Activated naive CD4-positive, alpha-beta T cell treated with anti-CD3 and anti-CD28 coated beads, Interleukin-2, amount 50 U/mL, for 24 hours (primary cell): Measurements from ENCODE around the gene WDR27.
"Not testable (repeated sequence)": the region's sequence is repeated elsewhere in the genome, so short reads cannot be mapped to it uniquely, and the experiment has no call there.

Experiments used
- H3K27ac Mint-ChIP-seq: one replicate; pipeline ENCODE4 v1.8.0; 2021; ENCODE audit warnings: mild to moderate bottlenecking, mixed read lengths
- H3K27me3 Mint-ChIP-seq: one replicate; pipeline ENCODE4 v1.8.0; 2021; ENCODE audit warnings: mixed read lengths
- H3K36me3 Mint-ChIP-seq: one replicate; pipeline ENCODE4 v1.8.0; 2021; ENCODE audit warnings: mixed read lengths
- H3K4me1 Mint-ChIP-seq: one replicate; pipeline ENCODE4 v1.8.0; 2021; ENCODE audit warnings: mixed read lengths
- H3K4me3 Mint-ChIP-seq: one replicate; pipeline ENCODE4 v1.8.0; 2021; ENCODE audit warnings: mild to moderate bottlenecking, mixed read lengths
- H3K9me3 Mint-ChIP-seq: one replicate; pipeline ENCODE4 v1.8.0; 2021; ENCODE audit warnings: mixed read lengths

Gene WDR27

DNA sequence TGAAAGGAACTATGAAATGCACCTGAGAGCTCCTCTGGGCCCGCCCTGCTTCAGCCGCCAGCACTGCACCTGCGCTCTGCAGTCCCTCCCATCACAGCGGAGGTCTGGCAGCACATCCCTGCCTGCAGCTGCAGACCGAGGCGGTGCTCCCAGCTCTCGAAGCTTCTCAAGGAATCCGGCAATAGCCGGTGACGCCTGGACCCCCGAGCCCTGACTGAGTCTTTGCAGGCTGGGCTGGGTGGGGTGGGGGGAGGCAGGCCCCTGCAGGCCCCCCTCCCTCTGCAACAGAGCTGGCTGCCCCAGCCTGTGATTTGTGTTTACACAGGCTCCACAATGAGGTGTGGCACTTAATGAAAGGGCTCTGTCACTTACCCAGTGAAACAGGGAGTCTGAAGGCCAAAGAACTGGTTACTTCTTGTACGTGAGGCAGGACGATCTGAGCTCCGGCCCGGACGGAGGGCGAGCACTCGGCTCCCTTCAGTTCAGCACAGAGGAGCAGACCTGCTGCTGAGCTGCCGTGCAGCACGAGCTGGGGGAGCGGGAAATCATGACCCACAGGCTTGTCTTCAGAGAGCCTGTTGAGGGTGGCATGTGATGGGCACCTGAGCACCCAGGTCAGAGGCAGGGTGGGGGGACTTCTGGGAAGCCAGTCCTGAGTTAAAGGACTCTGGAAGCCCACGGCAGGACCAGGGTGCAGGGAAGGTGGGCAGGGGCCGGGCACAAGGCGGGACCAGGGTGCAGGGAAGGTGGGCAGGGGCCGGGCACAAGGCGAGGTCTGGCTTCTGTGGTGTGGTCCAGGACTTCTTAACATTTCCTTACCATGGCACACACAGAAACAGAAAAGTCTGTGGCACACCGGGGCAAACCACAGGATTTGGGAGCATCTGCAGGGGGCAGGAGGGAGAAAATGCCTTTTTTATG lies 255.9 kb downstream of the WDR27 start:
- Mint-ChIP-seq H3K36me3 (no peaks in the 10 kb centered on the region), H3K4me3 (no peak overlapping the region), H3K27ac (no peak overlapping the region), H3K9me3 (no peaks in the 10 kb centered on the region), H3K27me3 (peaks cover 8% of the 10 kb centered on the region), H3K4me1 (no peaks in the 10 kb centered on the region)

DNA sequence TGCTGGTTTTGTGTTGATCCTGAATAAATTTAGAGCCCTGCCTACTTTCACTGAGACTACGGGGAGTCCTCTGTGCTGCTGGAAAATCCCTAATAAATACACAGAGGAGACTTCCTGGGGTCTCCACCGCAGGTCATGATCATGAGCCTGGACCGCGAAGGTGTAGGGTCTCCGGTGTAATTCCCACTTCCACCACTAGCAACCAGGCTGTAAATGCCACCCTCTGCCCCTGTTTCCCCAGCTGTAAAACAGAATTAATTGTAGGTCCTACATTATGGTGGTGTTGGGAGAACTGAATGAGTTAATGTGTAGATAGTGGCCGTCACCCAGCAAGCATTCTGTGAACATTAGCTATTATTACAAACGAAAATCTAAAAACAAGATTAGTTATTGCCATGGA lies 256.6 kb downstream of the WDR27 start:
- Mint-ChIP-seq H3K27me3 (peaks cover 8% of the 10 kb centered on the region), H3K4me1 (no peaks in the 10 kb centered on the region), H3K4me3 (no peak overlapping the region), H3K27ac (no peak overlapping the region), H3K9me3 (no peaks in the 10 kb centered on the region), H3K36me3 (no peaks in the 10 kb centered on the region)

DNA sequence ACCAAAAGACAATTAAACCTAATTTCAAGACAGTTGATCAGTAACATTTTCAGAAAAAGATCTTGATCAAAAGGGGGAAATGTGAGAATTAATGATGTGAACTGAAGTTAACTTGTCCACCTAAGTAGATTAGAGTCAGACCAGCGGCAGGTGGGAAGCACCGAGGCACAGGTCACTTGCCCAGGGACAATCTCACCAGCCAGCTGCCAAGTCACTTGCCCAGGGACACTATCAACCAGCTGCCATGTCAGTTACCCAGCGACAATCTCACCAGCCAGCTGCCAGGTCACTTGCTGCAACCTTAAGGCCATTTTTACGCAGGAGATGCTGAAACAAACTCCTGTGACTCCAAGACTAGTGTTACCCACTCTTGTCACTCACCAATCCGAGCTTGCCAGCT lies 260.5 kb downstream of the WDR27 start:
- Mint-ChIP-seq H3K27me3 (peaks cover 11% of the 10 kb centered on the region), H3K36me3 (no peaks in the 10 kb centered on the region), H3K4me1 (no peaks in the 10 kb centered on the region), H3K9me3 (no peaks in the 10 kb centered on the region), H3K4me3 (no peak overlapping the region), H3K27ac (no peak overlapping the region)

DNA sequence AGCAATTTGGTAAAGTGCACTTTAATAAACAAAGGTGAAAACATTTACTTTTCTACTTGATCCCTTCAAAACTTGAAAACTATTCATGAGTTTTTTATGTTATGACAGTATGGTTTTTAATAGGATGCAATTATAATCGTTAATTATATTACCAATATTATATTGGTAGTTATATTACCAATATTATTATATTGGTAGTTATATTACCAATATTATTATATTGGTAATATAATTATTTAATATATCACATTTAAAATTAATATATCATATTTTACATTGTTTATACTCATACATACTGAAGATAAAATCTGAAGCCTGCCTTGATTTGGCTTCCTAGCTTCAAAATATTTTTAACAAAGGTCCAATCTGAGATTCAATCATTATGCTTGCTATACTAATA lies 262.1 kb downstream of the WDR27 start:
- Mint-ChIP-seq H3K4me3 (no peak overlapping the region), H3K9me3 (no peaks in the 10 kb centered on the region), H3K27ac (no peak overlapping the region), H3K27me3 (peaks cover 11% of the 10 kb centered on the region), H3K36me3 (no peaks in the 10 kb centered on the region), H3K4me1 (no peaks in the 10 kb centered on the region)

DNA sequence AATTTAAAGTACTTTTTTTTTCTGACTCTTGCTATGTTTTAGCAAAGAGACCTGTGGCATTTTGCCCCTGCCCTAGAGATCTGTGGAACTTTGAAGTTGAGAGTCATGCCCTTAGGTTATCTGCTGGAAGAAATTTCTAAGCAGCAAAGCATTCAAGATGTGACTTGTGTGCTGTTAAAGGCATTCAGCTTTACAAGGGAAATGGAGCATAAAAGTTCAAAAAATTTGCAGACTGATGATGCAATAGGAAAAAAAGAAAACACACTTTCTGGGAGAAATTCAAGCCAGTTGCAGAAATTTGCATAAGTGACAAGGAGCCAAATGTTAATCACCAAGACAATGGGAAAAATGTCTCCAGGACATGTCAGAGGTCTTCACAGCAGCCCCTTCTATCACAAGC lies 267.3 kb downstream of the WDR27 start:
- not testable (repeated sequence) for H3K36me3 Mint-ChIP-seq, H3K4me3 Mint-ChIP-seq, H3K4me1 Mint-ChIP-seq, H3K27ac Mint-ChIP-seq, H3K27me3 Mint-ChIP-seq
- H3K9me3 Mint-ChIP-seq: peaks cover 22% of the 10 kb centered on the region

DNA sequence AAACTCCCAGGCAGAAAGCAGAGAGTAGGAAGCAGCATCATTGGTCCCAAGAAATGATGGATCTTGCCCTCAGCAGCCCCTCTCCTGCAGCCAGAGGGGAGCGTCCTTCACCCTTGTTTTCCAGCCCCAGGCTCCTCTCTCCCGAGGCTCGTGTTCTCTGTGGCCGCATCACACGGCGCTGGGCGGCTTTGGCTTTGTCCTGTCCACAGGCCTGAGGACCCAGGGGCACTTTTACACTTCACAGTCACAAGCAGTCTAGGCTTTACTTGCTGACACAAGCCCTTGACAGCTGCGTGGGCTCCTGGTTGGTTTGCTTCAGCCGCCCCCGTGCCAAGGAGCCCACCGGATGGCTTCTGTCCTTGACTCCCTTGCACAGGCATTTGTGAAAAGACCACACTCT lies 272.8 kb downstream of the WDR27 start:
- peaks cover 22% of the 10 kb centered on the region for H3K9me3 Mint-ChIP-seq
- no peak overlapping the region for H3K27ac Mint-ChIP-seq
- H3K4me1 Mint-ChIP-seq: no peaks in the 10 kb centered on the region
- H3K36me3 Mint-ChIP-seq: peaks cover 7% of the 10 kb centered on the region
- no peaks in the 10 kb centered on the region for H3K27me3 Mint-ChIP-seq
- H3K4me3 Mint-ChIP-seq: no peak overlapping the region

DNA sequence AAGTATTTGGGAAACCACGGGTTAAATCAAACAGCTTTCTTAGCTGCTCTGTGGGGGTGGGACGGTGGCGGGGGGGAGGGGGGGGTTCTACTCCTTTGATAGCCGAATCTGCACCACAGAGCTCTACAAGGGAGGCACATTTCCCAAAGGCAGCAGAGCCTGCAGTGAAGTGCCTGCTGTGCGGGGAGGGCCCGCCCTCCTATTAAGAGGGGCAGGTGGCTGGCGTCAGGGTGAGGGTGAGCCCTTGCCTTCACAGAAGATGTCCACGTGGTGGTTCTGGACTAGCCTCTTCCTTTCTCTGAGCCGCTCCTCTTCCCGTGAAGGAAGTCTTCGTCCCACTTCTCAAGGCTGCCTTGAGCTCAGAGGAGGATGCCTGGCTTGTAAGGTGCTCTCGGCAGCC lies 273.3 kb downstream of the WDR27 start:
- Mint-ChIP-seq H3K4me3 (no peak overlapping the region), H3K9me3 (peaks cover 22% of the 10 kb centered on the region), H3K27me3 (no peaks in the 10 kb centered on the region), H3K4me1 (no peaks in the 10 kb centered on the region), H3K36me3 (peaks cover 7% of the 10 kb centered on the region), H3K27ac (no peak overlapping the region)

DNA sequence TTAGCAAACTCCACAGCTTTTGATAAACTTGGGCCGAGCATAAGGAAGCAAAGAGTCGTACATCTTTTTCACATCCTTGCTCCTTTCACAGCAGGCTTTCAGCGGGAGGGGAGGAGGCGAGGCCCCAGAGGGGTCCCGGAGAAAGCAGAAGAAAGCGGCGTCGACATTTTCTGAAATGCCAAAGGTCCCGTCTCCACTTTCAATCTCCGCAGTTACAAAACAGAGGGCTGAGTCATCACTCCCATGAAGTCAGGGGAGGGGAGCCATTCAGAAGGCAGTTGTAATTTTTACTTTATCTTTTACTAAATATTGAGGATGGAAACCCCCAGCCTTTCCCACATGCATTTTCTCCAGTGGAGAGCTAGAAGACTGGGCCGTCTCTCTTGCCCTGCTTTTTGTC lies 274.0 kb downstream of the WDR27 start:
- Mint-ChIP-seq H3K4me1 (no peaks in the 10 kb centered on the region), H3K4me3 (no peak overlapping the region), H3K27me3 (no peaks in the 10 kb centered on the region), H3K36me3 (peaks cover 7% of the 10 kb centered on the region), H3K27ac (no peak overlapping the region), H3K9me3 (peaks cover 22% of the 10 kb centered on the region)

DNA sequence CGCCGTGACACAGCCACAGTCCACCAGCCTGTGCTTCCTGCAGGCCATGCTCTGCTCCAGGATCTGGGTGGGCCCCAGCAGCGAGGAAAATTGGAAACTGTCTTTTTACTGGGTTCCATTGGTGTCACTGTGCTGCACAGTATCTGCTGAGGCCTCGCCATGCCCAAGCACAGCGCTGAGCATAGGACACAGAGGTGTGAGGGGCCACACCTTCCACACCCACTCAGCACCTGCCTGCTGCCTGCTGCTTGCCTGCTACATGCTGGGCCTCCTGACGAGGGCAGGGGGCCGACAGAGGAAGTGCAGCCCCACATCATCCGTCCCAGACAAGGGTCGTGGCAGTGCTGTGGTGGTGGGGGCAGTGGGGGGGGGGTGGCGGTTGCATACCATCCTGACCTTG lies 275.2 kb downstream of the WDR27 start:
- Mint-ChIP-seq H3K9me3 (peaks cover 10% of the 10 kb centered on the region), H3K36me3 (peaks cover 7% of the 10 kb centered on the region), H3K4me3 (no peak overlapping the region), H3K27ac (no peak overlapping the region), H3K27me3 (no peaks in the 10 kb centered on the region), H3K4me1 (no peaks in the 10 kb centered on the region)

DNA sequence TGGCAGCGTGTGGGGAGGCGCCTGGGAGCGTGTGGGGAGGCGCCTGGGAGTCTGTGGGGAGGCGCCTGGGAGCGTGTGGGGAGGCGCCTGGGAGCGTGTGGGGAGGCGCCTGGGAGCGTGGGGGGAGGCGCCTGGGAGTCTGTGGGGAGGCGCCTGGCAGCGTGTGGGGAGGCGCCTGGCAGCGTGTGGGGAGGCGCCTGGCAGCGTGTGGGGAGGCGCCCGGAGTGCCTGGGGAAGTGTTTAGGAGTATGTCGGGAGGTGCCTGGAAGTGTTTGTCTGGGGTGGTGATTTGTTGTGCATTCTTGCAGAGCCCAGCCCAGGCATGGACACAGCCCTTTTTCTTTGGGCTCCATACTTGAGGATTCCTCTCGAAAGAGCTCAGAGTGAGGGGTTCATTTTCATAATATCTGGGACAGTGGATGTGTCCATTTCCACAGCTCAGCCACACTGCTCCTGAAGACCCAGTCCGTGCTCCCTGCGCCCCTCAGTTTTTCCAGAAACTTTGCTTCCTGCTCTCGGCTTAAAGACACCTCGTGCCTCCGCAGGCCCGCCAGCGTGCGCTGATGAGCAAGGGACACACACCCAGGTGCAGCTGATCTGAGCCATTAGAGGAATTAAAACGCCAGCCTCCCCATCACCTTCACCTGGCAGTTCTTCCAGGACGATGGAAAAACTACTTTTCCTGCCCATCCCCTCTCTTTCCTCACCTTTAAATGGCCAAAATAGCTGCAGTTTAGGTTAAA lies 276.0 kb downstream of the WDR27 start:
- Mint-ChIP-seq H3K36me3 (peaks cover 4% of the 10 kb centered on the region), H3K4me1 (peaks cover 2% of the 10 kb centered on the region), H3K4me3 (no peak overlapping the region), H3K27me3 (no peaks in the 10 kb centered on the region), H3K9me3 (peaks cover 4% of the 10 kb centered on the region), H3K27ac (peak overlapping the region; percentile 41)

DNA sequence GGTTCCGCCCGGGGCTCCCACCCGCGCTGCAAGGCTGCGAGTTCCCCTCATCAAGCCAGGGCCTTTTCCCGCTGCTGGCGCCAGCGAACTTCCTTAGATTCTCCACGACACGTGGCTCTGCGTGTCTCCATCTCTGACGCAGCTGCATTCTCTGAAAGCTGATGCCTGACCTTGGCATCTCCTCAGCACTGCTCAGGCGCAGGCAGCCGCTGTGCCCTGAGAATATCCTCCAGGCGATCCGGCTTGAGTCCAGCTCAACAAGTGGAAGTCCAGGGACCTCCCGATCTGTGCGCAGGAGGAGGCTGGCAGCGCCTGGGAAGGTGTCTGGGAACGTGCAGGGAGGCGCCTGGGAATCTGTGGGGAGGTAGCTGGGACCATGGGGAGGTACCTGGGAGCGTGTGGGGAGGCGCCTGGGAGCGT lies 277.0 kb downstream of the WDR27 start:
- peaks cover under 1% of the 10 kb centered on the region for H3K9me3 Mint-ChIP-seq
- H3K4me3 Mint-ChIP-seq: no peak overlapping the region
- no peaks in the 10 kb centered on the region for H3K27me3 Mint-ChIP-seq

DNA sequence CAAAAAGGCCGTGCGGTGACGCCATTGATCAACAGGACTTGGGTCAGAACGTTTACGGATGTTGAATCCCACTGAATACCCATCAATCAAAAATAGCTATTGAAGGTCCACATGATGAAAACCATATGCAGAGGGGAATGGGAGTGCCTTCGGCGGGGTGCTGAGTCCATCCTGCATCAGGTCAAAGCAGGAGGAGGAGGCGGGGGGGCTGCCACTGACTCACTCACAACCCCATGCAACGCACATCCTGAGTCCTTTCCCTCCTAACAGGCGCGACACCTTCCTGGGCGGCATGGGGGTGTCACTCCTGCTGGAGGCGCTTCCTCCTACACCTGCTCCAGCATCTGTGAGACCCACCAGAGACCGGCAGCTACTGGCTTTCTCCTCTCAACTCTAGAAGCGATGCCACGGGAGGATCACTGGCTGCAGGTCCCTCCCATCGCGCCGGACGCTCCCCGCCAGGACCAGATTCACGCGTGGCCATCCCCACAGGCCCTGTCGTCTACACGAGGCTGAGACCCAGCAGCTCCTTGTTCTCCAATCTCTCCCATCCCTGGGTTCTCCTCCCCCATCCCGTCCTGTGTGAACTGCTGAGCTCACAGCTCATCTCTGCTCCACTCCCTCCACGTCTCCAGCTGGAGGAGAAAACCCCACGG lies 277.6 kb downstream of the WDR27 start:
- Mint-ChIP-seq H3K4me1 (peaks cover 3% of the 10 kb centered on the region), H3K27ac (no peak overlapping the region), H3K27me3 (no peaks in the 10 kb centered on the region), H3K4me3 (no peak overlapping the region), H3K36me3 (no peaks in the 10 kb centered on the region), H3K9me3 (no peaks in the 10 kb centered on the region)

More for the DNA sequence above, 277.0 kb downstream of the WDR27 start:
- H3K4me1 Mint-ChIP-seq: peaks cover 3% of the 10 kb centered on the region
- H3K27ac Mint-ChIP-seq: no peak overlapping the region
- H3K36me3 Mint-ChIP-seq: peaks cover under 1% of the 10 kb centered on the region

DNA sequence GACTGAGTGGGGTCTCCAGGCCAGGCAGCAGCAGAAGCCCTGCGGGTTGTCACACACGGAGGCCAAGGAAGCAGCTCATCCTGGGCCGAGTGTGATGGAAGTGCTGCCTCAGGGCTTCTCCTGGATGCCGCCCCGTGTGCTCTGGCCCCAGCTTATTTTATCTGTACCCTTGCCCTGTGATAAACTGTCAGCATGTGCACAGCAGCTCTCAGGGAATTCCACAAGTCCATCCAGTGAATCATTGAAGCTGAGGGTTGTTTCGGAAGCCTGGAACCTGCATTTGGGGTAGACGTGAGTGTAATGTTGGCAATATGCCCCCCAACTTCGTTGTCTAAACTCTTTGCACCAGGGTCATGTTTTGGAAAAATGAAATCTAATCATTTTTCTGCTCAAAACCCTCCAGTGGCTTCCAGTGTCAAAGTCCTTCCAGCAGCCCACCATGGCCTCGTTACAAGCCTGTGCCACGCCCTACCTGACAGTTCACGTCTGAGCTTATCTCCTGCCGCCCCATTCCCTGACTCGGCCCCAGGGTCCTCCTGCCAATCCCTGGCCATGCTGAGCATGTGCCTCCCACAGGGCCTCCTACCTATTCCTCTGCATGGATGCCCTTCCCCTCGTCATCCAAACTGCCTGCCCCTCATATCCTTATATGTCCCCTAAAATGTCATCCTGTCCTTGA lies 280.1 kb downstream of the WDR27 start:
- Mint-ChIP-seq H3K27me3 (no peaks in the 10 kb centered on the region), H3K9me3 (no peaks in the 10 kb centered on the region), H3K4me3 (no peak overlapping the region), H3K27ac (no peak overlapping the region), H3K4me1 (peaks cover 3% of the 10 kb centered on the region), H3K36me3 (no peaks in the 10 kb centered on the region)

DNA sequence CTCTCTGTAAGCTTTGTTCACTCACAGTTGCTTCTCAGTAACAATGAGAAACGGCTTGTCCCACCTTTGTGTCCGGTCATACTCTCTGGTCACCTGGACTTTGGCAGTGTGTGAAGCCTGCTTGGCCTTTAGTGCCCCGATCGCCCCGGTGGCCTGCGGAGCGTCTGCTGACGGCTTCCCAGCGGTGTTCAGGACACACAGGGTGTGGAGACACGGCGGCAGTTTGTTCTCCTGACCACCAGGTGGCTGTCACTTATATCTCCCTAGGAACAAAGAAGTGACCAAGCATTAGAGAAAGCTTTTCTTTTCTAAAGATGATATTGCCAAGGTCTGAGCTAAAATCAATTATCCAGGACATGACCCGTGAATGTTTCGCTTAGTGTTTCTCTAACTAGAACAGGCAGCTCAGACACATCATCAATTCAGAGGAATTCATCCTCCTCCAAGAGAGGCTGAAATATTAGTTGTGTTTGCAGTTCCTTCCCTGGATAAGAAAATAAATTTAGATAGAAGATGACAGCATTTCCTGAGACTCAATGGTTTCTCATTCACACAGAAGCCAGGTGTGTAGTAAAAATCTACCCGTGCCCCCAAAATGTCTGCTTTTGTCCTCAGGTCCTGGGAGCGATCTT lies 280.8 kb downstream of the WDR27 start:
- H3K27me3 Mint-ChIP-seq: no peaks in the 10 kb centered on the region
- H3K36me3 Mint-ChIP-seq: no peaks in the 10 kb centered on the region
- H3K4me3 Mint-ChIP-seq: peak overlapping the region; percentile 15
- H3K4me1 Mint-ChIP-seq: peaks cover 3% of the 10 kb centered on the region
- H3K9me3 Mint-ChIP-seq: no peaks in the 10 kb centered on the region
- no peak overlapping the region for H3K27ac Mint-ChIP-seq

DNA sequence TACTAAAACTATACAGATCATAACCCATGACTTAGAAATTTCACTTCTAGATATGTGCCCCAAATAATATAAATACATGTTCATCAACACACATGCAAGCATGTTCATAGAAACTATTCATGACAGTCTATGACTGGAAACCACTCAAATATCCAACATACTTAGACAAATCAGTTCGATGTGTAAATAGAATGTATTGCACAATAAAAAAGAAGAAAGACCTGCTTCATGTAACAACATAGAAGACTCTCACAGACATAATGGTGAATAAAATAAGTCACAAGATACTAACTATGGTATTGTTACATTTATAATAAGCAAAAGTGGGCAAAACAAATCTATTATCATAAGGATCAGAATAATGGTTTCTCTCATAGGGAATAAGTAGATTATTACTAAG lies 284.7 kb downstream of the WDR27 start:
- no peaks in the 10 kb centered on the region for H3K36me3 Mint-ChIP-seq
- H3K4me3 Mint-ChIP-seq: no peak overlapping the region
- no peaks in the 10 kb centered on the region for H3K27me3 Mint-ChIP-seq
- peaks cover 3% of the 10 kb centered on the region for H3K4me1 Mint-ChIP-seq
- H3K27ac Mint-ChIP-seq: no peak overlapping the region
- peaks cover 16% of the 10 kb centered on the region for H3K9me3 Mint-ChIP-seq
